ENCODE results near the gene TRAF2. TPM values are rescaled to one million over a fixed set of nuclear protein-coding genes. Genes with fewer than 3 reads are reported as not detected.

The TRAF2 gene
- polyA plus RNA-seq, 4 donors: 11.2 to 17.9 (median 14.8) TPM

DNA sequence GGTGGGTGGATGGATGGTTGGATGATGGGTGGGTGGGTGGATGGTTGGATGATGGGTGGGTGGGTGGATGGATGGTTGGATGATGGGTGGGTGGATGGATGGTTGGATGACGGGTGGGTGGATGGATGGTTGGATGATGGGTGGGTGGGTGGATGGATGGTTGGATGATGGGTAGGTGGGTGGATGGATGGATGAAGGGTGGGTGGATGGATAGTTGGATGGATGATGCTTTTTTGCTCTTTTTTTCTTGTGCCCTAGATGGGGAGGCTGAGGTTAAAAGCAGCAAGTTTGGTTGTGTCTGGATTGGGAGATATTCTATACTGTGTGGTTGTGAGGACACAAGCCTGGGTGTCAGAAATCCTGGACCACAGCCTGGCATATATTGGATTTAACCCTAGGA, 71.1 kb downstream of the TRAF2 start:
- DNase-seq (ENCODE audit: low read depth in 4 of 4, low spot score in 2 of 4): no peak

GRCh38 chr9:136957901-136958300, 71.6 kb downstream of the TRAF2 start:
- DNase-seq (ENCODE audit: low read depth in 4 of 4, low spot score in 2 of 4): no peak

GRCh38 chr9:136958473-136958872, 72.2 kb downstream of the TRAF2 start:
- no peak for DNase-seq (ENCODE audit: low read depth in 4 of 4, low spot score in 2 of 4)

DNA sequence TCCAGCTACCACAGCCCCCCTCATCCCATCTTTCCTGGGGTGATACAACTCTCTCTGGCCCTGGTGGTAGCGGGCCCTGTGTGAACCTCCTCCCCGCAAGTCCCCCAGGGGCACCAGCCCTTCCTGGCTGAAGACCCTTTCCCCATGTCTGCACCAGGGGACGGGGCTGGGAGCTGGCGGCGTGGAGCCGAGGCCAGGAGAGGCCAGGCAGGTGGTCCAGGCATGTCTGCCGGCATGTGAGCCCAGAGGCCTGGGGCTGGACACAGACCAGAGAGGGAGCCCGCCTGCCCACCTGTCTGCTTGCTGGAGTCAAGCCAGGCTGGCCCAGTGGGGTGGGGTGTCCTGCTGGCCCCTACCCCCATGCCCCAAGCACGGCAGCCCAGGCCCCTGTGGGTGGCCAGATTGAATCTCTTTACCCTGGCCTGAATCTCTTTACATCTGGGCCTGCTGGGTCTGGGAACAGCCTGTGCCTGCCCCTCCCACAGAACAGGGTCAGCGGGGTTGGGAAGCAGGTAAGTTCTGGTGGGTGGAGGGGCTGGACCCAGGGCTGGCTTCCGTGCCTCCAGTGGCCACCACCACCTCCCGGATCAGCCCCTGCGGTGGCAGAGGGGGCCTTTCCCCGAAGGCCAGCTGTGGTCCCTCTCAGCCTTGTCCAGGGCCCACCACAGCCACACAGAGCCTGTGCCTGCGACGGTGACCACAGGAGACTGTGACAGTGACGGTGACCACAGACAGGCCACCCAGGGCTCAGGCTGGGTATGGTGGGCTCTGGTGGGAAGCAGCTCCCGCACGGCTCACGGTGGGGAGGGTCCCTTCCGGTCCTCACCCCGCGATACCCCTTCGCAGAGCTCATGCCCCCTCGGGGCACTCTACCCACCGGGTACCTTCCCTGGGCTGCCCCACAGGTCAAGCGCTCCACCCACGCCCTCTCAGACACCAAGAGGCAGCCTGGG, 72.9 kb downstream of the TRAF2 start:
- no peak for DNase-seq (ENCODE audit: low read depth in 4 of 4, low spot score in 2 of 4)

- DNase-seq (ENCODE audit: low read depth in 4 of 4, low spot score in 2 of 4): no peak
Measured at GRCh38 chr9:136960212-136960937, 74.1 kb downstream of the TRAF2 start.

DNA sequence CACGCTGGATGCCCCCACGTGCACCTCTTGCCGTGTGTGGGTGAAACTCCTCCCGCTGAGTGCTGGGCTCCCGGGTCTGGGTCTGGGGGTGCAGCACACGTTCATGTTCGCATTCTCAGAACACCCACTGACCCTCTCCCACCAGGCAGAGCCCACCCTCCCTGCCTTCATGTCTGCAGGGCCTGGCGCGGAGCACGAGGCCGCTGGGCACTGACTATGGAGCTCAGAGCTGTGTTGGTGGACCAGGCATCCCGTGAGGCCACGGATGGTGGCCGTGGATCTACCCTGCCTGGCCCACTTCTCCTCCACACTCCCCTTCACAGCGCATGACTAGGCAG, 74.6 kb downstream of the TRAF2 start:
- DNase-seq (ENCODE audit: low read depth in 4 of 4, low spot score in 2 of 4): no peak

DNA sequence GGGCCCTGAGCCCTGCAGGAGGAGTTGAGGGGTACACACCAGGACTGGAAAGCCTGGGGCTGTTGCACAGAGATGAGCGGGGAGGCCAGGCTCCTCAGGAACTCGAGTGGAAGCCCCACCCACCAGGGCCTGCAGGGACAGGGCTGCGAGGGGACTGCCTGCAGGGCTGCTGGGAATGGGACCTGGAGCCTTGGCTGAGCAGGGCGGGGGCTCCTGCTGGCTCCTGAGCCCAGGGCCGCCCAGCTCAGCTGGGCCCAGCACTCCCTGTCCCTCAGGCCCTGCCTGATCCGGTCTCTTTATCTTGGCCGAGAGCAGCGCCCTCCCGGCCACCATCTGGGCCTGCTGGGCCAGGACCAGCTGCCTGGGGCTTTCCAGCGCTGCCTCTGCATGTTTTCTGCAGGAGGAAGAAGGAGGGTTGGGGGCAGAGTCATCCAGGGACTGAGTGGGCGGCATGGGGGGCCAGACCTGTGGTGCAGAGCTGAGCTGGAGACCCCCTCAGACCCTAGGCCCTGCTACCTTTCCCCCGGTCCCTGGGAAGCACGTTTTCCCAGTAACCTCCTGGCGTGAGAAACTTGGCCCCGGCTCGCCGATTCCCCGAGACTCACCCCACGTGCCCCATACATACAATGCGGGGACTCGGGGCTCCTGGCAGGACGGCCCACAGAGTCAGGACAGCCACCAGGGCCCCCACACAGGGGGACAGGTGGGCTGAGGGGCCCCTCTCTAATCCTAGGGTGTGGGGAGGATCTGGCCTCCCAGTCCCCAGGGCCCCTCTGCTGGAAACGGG, 75.2 kb downstream of the TRAF2 start:
- DNase-seq (ENCODE audit: low read depth in 4 of 4, low spot score in 2 of 4): no peak

GRCh38 chr9:136962163-136962562, 75.8 kb downstream of the TRAF2 start:
- no peak for DNase-seq (ENCODE audit: low read depth in 4 of 4, low spot score in 2 of 4)

GRCh38 chr9:136962701-136963248, 76.5 kb downstream of the TRAF2 start:
- DNase-seq (ENCODE audit: low read depth in 4 of 4, low spot score in 2 of 4): no peak

DNA sequence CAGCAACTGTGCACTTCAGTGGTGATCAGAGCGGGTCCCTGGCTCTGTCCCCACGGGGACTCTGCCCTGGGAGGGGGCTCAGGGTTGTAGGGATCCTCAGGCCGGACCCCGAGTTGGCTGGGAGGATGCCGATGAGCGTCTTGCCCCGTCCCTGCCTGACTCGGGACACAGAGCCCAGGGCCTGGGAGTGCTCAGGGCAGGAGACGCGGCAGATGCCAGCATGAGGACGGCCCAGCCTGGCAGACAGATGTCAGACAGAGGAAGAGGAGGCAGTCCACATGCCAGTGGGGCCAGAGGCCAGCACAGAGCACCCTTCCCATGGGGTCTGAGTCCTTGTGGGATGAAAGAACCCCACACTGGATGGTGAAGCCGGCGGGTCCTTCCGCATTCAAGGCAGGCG, 77.0 kb downstream of the TRAF2 start:
- no peak for DNase-seq (ENCODE audit: low read depth in 4 of 4, low spot score in 2 of 4)

DNA sequence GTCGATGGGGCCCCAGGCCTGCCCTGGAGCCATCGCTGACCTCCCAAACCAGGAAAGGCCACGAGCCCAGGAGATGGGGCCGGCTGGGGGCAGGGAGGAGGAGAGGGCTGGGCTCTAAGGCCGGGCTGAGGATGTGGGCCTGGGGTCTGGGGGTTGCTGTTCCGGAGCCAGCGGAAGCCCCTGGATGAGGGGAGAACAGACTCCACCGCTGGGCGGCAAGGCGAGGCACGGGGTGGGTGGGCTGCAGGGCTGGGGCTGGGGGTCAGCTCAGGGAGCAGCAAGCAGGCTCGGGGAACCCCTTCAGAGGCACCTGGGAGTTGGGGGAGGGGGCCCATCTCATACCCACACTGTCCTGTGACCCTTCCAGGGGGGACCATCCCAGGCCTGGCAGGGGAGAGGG, 77.4 kb downstream of the TRAF2 start:
- DNase-seq (ENCODE audit: low read depth in 4 of 4, low spot score in 2 of 4): no peak

DNA sequence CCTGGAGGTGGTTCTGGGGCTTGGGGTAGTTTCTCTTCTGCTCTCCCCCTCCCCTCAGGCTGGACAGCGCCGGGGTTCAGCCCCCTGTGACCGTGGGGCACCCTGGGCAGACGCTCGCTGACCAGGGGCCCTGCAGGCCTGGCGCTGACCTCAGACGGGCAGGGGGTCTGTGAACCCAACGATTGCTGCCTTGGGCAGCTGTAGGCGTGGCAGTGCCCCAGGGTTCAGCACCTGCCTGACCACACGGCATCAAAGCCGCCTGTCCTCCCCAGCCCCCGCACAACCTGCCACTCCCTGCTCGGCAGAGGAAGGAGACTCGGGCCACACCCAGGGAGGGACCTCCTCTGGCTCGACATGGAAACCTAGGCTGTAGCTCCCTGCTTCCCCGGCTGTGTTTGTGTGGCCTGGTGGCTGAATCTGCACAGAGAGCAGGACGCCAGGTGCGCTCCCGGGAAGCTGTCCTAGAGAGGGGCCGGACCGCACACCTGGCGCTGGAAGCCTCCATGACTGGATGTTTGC, 77.9 kb downstream of the TRAF2 start:
- no peak for DNase-seq (ENCODE audit: low read depth in 4 of 4, low spot score in 2 of 4)

DNA sequence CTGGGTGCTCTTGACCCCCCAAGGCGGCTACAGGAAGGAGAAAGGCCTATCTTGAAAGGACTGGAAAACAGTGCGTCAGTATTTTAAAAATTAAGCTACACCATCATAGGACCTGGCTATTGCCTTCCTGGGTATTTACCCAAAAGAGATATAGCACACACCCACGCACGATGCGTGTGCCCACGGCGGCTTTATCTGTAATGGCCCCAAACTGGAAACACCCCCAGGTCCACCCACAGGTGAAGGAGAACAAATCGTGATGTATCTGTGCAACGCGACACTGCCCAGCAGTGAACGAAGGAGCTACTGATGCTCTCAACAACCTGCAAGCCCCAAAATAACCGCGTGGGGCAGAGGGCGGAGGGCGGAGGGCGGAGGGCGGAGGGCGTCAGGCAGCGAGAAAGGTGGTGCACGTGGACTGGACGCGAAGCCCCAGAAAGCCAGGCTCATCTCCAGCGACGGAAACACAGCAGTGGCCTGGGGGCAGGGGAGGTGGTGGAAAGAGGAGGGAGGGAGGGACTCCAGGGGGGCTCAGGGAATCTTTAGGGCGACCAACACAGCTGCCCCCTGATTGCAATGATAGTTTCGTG, 78.6 kb downstream of the TRAF2 start:
- no peak for DNase-seq (ENCODE audit: low read depth in 4 of 4, low spot score in 2 of 4)

- no peak for DNase-seq (ENCODE audit: low read depth in 4 of 4, low spot score in 2 of 4)
Measured at GRCh38 chr9:136965771-136966484, 79.6 kb downstream of the TRAF2 start.

- DNase-seq (ENCODE audit: low read depth in 4 of 4, low spot score in 2 of 4): no peak
Measured at GRCh38 chr9:136968333-136969127, 82.2 kb downstream of the TRAF2 start.

DNA sequence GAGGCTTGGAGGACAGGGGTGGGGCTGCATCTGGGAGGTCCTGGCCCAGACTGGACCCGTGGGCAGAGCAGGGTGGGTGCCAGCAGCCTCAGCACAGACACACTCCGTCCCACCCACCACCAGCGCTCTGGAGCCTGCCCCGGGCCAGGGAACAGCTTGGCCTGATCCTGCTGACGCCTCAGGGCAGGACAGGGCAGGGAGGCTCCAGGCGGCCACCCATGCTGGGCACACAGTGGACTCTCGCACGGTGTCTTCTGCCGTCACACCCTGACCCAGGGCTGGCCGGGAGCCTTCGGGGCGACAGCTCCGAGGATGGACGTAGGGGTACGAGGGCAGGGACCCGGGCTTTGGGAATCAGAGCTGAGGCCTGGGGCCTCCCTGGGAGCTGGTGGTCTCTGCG, 82.8 kb downstream of the TRAF2 start:
- no peak for DNase-seq (ENCODE audit: low read depth in 4 of 4, low spot score in 2 of 4)

DNA sequence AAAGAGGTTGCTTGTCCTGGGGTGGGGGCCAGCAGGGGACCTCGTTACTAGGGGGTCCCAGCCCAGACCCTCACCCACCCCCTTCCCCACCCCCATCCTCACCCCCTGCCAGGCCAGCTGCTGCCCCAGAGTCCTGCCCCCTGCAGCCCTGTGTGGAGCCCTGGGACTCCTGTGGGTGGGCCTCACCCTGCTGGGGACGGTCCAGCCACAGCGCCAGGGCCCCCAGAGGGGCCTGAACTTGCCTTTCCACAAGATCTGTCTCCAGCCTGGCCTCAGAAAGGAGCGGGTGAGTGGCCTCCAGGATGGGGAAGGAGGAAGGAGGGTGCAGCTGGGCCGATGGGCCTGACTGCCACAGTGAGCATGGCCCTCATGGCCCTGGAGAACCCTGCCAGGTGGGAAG, 83.5 kb downstream of the TRAF2 start:
- DNase-seq (ENCODE audit: low read depth in 4 of 4, low spot score in 2 of 4): no peak

DNA sequence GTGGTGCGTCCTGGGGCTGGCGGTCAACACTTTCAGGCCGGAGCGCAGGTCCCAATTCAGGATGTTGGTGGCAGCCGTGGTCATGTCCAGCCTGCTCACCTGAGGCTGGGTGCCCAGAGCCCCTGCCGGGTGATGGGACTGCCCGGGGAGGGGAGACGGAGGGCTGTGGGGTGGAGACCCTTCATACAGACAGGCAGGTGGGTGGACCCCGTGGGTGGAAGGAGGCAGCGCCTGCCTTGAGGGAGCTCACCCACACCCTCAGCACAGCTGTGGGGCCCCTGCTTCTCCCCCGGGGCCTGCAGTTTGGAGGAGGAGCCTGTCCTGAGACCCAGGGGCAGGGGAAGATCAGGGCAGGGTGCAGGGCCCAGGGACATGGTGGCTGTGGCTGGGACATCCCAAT, 84.0 kb downstream of the TRAF2 start:
- DNase-seq (ENCODE audit: low read depth in 4 of 4, low spot score in 2 of 4): no peak

GRCh38 chr9:136971746-136972145, 85.4 kb downstream of the TRAF2 start:
- DNase-seq (ENCODE audit: low read depth in 4 of 4, low spot score in 2 of 4): no peak
